D341Med (cell line): ENCODE results near the gene MYO9A.

Source experiments
- DNase-seq: peaks from one replicate; pipeline ENCODE4 v3.0.0; 2012; ENCODE audit warnings: low spot score

The MYO9A gene

DNA sequence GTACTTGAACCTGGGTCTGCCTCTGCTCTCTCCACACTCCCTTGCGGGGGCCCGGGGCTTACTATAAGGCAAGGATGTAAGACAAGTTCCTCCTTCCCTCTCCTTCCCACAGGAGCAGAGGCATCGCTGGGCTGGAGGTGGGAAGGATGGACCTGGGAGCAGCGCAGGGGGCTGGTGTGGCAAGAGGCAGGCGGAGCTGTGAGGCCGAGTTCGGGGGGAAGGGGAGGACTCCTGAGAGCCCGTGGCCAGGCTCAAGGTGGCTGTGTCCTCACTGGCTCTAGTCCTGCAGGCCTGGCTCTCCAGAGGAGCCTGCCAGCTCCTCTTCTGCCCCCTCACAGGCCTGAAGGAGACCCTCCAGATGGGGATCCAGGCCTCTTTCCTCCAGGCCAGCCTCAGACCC is 308.6 kb downstream of the MYO9A start:
- no peak for DNase-seq

DNA sequence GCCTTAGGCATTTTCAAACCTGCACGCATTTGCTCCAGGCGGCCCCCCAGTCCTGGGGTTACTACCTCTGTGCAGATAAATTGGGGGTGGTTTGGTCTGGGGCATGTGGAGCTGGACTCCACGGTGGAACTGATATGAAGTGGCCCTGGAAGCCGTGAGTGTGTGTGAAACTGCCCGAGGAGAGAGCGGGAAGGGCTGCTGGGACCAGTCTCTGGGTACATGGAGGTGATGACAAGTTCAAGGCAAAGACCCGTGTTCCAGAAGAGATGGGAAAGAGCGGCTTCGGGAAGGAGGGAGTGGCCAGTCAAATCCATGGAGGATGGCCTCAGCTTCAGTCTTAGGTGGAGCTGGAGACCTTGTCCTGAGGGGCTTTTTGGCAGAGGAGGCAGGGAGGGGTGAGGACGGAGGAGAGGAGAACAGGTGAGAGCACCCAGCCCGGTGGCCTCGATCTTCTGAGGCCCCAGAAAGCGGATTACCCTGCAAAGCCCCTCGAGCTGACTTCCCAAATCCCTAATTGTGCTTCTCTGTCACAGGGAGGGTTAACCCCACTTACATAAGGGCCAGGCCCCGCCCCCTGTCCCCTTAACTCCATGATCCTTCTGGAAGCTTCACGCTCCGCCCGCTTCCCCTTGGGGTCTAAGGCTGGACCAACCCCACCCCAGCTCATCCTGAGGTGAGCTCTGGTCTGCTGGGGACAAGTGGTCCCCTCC is 309.5 kb downstream of the MYO9A start:
- DNase-seq: no peak

DNA sequence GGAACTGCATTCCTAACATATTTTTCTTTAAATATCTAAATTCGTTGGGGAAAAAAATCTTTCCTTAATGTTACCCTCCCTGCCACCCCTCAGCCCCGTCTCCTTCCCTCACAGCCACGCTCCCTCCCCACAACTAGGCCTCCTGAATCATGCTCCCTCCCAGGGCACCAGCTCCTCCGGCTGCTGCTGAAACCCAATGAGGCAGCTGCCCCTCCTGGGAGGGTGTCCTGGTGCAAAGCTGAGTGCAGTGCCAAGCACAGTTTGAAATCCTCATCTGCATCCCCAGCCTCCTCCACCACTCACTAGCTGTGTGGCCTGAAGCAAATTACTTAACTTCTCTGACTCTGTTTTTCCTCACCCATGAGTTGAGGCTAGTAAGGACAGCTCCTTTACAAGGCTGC is 310.3 kb downstream of the MYO9A start:
- no peak for DNase-seq

- DNase-seq: no peak
Observed at GRCh38 chr15:71807125-71807629, 310.8 kb downstream of the MYO9A start.

DNA sequence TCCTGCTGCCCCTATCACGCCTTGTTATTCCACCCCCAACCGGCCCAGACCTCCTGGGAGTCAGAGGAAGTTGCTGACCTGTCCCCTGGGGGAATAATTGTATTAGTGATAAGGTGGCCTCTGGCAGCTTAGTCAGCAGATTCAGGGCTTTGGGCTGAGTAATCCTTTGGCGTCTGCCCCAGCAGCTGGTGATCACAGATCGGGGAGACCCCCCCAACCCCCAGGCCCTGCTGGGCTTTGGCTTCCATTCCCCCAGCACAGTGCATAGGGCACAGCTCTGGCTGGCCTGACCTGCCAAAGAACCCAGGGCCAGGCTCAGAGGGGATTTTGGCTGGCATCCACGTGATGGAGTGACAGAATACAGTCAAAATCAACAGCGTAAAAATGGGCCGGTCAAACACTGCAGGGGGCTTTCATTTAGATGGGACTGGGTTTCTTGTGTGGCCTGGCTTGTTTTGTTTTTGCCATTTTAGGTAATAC is 311.5 kb downstream of the MYO9A start:
- DNase-seq: peak; percentile 72

- no peak for DNase-seq
Observed at GRCh38 chr15:71804695-71805470, 313.1 kb downstream of the MYO9A start.

GRCh38 chr15:71804226-71804625 is 313.7 kb downstream of the MYO9A start:
- DNase-seq: no peak

DNA sequence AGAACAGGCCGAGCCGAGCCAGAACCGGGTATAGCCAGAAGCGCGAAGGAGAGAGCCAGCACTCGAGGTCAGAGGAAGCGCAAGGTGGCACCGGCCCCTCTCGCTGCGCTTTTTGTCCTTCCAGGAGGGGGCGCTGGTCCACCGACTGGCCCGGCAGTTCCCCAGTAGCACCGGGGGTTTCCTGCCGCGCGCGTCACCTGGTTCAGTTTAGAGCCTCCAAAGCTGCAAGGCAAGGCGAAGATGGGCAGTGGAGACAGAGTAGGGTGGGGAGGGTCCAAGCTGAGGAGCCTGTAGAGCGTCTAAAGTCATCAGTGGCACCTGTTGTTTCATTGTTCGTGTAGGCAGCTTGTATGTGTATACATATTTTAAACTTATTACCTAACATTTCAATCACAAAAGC is 315.2 kb downstream of the MYO9A start:
- DNase-seq: peak; percentile 62

GRCh38 chr15:71801935-71802655 is 315.9 kb downstream of the MYO9A start:
- no peak for DNase-seq

GRCh38 chr15:71800835-71801745 is 316.9 kb downstream of the MYO9A start:
- DNase-seq: peak; percentile 69

DNA sequence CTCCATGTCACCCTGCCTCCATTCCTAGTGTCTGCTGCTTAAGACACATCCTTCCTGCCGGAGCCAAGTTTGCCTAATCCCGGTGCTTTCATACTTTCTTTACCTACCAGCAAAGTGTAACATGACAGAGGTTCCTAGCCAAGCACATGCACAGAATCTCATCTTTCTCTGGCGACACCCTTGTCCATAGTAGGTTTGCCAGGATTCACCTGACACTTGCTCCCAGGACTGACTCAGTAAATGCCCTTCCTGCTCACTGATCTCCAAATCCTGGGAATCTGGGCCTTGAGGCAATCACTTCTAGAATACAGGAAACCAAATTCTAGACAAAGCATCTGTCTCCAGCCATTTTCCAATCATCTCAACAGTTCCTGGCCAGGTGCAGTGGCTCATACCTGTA is 317.8 kb downstream of the MYO9A start:
- no peak for DNase-seq

- DNase-seq: no peak
Observed at GRCh38 chr15:71798641-71799040, 319.3 kb downstream of the MYO9A start.

GRCh38 chr15:71792521-71792920 is 325.4 kb downstream of the MYO9A start:
- no peak for DNase-seq

- no peak for DNase-seq
Observed at GRCh38 chr15:71791975-71792374, 326.0 kb downstream of the MYO9A start.

DNA sequence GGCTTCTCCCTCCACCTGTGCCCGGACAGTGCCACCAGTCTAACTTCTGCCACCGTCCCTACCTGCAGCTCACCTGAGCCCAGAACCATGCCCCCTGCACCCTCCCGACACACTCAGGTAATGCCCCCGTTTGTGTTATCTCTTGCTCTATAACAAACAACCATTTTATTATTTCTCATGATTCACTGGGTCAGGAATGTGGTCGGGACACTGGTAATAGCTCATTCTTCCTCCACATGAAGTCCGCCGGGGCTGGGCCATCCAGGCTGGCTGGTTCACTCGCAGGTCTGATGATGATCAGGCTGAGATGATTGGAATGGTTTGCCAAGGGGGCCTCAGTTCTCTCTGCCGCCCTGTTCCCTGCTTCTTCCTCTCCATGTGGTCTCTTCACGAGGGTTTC is 327.9 kb downstream of the MYO9A start:
- no peak for DNase-seq

DNA sequence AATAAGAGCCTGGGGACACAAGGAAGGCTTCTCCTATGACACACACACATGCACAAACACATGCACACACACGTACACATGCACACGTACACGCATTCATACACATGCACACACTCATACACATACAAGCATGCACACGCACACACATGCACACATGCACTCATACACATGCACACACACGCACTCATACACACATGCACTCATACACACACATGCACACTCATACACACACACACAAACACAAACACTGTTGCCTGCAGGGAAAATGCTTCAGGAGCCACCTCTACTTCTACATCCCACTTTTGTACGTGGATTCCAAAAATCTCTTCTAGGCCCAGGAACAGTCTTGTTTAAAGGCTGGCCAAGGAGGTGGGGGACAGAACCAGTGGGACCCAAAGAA is 328.3 kb downstream of the MYO9A start:
- DNase-seq: no peak

GRCh38 chr15:71788646-71789579 is 329.0 kb downstream of the MYO9A start:
- peak; percentile 4 for DNase-seq

GRCh38 chr15:71786673-71787072 is 331.3 kb downstream of the MYO9A start:
- no peak for DNase-seq

GRCh38 chr15:71785996-71786395 is 332.0 kb downstream of the MYO9A start:
- no peak for DNase-seq

DNA sequence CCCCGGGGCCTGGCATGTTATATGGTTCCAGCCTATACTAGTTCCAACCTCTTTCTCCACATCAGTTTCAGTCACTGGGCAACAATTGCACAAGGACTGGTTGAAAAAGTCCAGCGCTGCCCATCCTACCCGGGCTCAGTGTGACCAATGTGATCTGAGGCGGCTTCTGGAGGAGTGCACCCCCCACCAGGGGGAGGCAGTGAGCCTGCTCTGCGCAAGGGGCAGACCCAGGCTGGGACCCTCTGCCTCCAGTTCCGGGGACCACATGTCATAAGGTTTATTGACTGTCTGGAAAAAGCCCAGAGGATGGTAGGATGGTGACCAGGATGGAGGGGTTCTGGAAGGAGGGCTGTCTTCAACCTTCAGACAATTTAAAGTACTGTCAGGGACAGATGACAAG is 333.2 kb downstream of the MYO9A start:
- DNase-seq: peak; percentile 63
